Measurements from ENCODE around the gene COL4A6.
"Not testable (repeated sequence)": the region's sequence is repeated elsewhere in the genome, so short reads cannot be mapped to it uniquely, and the experiment has no call there.

COL4A6 gene

DNA sequence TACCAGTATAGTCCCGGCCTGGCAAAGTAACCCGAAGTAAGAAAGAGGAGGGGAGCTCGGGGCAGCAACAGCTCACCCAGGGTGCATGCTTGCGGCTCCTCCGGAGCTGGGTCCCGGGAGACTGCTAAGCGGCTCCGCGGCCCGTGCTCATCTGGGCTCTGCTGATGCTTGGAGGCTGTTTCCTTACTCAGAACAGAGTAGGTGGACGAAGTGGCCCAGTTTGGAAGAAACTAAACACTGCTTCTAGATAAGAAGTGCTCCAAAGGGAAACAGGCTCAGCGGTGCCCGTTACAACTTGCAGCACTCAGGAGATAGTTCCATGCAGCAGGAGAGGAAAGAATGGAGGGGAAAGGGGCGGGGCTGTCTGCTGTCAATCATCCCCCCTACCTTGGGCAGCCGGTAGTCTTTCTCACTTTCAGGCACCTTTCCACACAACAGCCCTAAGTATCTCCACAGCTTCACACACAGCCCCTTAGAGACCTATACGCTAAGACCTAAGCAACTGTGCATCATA, at the start of gene COL4A6:
TSS of gene COL4A6 (minus strand) at position 313 of the 514 bp plus-strand sequence. CDS start at position 87, 226 bp downstream.
- TF ChIP-seq, protein P1, sequence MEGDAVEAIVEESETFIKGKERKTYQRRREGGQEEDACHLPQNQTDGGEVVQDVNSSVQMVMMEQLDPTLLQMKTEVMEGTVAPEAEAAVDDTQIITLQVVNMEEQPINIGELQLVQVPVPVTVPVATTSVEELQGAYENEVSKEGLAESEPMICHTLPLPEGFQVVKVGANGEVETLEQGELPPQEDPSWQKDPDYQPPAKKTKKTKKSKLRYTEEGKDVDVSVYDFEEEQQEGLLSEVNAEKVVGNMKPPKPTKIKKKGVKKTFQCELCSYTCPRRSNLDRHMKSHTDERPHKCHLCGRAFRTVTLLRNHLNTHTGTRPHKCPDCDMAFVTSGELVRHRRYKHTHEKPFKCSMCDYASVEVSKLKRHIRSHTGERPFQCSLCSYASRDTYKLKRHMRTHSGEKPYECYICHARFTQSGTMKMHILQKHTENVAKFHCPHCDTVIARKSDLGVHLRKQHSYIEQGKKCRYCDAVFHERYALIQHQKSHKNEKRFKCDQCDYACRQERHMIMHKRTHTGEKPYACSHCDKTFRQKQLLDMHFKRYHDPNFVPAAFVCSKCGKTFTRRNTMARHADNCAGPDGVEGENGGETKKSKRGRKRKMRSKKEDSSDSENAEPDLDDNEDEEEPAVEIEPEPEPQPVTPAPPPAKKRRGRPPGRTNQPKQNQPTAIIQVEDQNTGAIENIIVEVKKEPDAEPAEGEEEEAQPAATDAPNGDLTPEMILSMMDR (IDR thresholded peaks at IDR 0.05; ENCODE audit: insufficient read depth, low read length, missing control alignments), result no peak
- CTCF ChIA-PET, result no interaction called here
- POLR2A ChIA-PET, result no interaction called here
- peak within 1 kb of the TSS; percentile 60 for H3K4me3 ChIP-seq (ENCODE audit: low read depth, low read length)
- DNase-seq (ENCODE audit: low read depth, low spot score), result no peak

DNA sequence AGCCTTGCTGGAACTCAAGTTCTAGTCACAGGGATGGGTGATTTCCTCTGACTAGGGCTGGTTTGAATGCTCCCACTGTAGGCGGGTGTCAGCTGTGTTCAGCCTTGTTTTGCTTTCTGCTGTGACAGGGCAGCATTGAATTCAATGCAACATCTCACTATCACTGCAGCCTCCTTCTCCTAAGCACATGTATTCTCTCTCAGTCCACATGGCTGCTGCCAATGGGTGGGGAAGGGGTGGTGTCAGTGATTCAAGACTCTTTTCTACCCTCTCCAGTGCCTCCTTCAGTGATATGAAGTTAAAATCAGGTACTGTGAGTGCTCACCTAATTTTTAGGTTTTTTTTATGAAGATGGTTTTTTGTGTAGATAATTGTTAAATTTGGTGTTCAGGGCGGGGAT, 47.7 kb upstream of the COL4A6 start:
- DNase-seq (ENCODE audit: low read depth, low spot score), result no peak
- TF ChIP-seq, protein P1 (IDR thresholded peaks at IDR 0.05; ENCODE audit: insufficient read depth, low read length, missing control alignments), result no peak
- ChIA-PET POLR2A (no interaction called here), CTCF (no interaction called here)
- H3K4me3 ChIP-seq (ENCODE audit: low read depth, low read length), result no peak overlapping the region

DNA sequence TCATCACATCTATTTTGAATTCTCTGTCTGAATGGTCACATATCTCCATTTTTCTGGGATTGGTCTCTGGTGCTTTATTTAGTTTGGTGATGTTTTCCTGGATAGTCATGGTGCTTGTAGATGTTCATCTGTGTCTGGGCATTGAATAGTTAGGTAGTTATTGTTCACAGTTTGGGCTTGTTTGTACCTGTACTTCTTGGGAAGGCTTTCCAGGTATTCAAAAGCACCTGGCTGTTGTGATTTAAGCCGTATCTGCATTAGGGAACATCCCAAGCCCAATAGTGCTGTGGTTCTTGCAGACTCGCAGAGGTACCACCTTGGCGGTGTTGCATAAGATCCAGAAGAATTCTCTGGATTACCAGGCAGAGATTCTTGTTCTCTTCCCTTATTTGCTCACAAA, 46.0 kb upstream of the COL4A6 start:
- CTCF ChIA-PET, result no interaction called here
- TF ChIP-seq, protein P1 (IDR thresholded peaks at IDR 0.05; ENCODE audit: insufficient read depth, low read length, missing control alignments), result no peak
- POLR2A ChIA-PET, result no interaction called here

GRCh38 chrX:108481528-108481927, 43.3 kb upstream of the COL4A6 start:
- H3K4me3 ChIP-seq (ENCODE audit: low read depth, low read length); POLR2A ChIA-PET; CTCF ChIA-PET; DNase-seq (ENCODE audit: low read depth, low spot score): not testable (repeated sequence)

More for the DNA sequence above, 46.0 kb upstream of the COL4A6 start:
- no peak overlapping the region for H3K4me3 ChIP-seq (ENCODE audit: low read depth, low read length)
- DNase-seq (ENCODE audit: low read depth, low spot score), result no peak

GRCh38 chrX:108473979-108474378, 35.8 kb upstream of the COL4A6 start:
- no peak for DNase-seq (ENCODE audit: low read depth, low spot score)
- H3K4me3 ChIP-seq (ENCODE audit: low read depth, low read length), result no peak overlapping the region
- TF ChIP-seq, protein P1 (IDR thresholded peaks at IDR 0.05; ENCODE audit: insufficient read depth, low read length, missing control alignments), result no peak
- CTCF ChIA-PET, result no interaction called here
- POLR2A ChIA-PET, result no interaction called here

DNA sequence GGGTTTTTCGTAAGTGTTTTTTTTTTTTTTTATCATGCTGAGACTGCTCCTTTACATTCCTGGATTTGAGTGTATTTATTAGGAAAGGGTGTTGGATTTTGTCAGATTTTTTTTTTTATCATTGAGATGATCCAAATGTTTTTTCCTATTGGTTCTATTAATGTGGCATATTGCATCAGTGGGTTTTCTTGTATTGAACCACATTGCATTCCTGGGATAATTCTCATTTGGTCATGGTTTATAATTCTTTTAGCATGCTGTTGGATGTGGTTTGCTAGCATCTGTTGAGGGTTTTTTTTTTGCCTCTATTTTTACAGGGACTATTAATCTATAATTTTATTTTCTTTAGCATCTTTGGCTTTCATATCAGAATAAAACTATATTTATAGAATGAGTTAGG, 30.3 kb upstream of the COL4A6 start:
- ChIA-PET POLR2A (no interaction called here), CTCF (no interaction called here)
- DNase-seq (ENCODE audit: low read depth, low spot score), result peak; percentile 14
- TF ChIP-seq, protein P1 (IDR thresholded peaks at IDR 0.05; ENCODE audit: insufficient read depth, low read length, missing control alignments), result no peak
- H3K4me3 ChIP-seq (ENCODE audit: low read depth, low read length), result no peak overlapping the region

DNA sequence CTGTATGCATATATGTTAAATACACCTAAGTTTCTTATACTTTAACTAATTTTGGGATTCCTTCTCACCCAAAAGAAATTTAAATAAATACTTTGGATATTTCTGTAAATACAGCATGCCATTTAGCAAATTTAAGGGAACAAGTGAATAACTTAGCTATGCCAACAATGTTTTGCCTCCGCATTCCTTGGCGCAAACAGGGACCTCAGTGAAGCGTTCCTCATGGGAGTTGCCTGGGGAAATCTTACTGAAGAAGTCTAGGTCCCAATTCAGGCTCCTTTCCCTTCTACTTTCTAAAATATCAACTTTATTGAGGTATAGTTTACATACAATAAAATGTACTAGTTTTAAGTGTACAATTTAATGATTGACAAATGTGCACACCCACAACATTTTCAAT, 26.4 kb upstream of the COL4A6 start:
- peak; percentile 26 for DNase-seq (ENCODE audit: low read depth, low spot score)
- POLR2A ChIA-PET, result no interaction called here
- H3K4me3 ChIP-seq (ENCODE audit: low read depth, low read length), result no peak overlapping the region
- TF ChIP-seq, protein P1 (IDR thresholded peaks at IDR 0.05; ENCODE audit: insufficient read depth, low read length, missing control alignments), result no peak
- CTCF ChIA-PET, result no interaction called here
